Thyroid gland (tissue), 4 donors: ENCODE results near the gene CSNK2A2.

ENCODE experiments used
- CTCF ChIP-seq, 6 experiments: fragments of 200-600 bp in 3 of 6; fragments of 450-650 bp in 3 of 6; sonication (generic) in 3 of 6; IDR thresholded peaks; one replicate each; pipeline ENCODE4 v1.5.1; 2016 to 2019; ENCODE audit warnings: antibody characterized with exemption in 6 of 6, mild to moderate bottlenecking in 2 of 6, inconsistent platforms in 1 of 6, moderate library complexity in 1 of 6
- POLR2A ChIP-seq, 2 donors: fragments of 450-650 bp; IDR thresholded peaks; one replicate each; pipeline ENCODE4 v1.6.1; 2017; ENCODE audit warnings: antibody characterized with exemption in 2 of 2, mild to moderate bottlenecking in 2 of 2, moderate library complexity in 1 of 2

DNA sequence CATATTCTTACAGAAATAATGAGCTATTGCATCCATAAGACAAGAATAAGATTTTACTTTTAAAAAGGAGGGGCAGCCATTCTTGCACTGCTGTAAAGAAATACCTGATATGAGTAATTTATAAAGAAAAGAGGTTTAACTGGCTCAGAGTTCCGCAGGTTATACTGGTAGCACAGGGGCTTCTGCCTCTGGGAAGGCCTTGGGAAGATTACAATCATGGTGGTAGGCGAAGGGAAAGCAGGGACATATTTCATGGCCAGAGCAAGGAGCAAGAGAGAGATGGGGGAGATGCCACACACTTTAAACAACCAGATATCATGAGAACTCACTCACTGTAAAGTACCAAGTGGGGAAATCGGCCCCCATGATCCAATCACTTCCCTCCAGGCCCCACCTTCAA, 20.9 kb upstream of the CSNK2A2 start:
- TF ChIP-seq CTCF (IDR thresholded peaks at IDR 0.05), result no peak
- TF ChIP-seq POLR2A (IDR thresholded peaks at IDR 0.05), result no peak
